RWPE1 (cell line): Measurements from ENCODE around the gene ARNT2.

Experiments
- CTCF ChIA-PET: fragments of 350-600 bp; sonication (Branson Sonifier 250); formaldehyde crosslinking; extraction: SDS; loops from one replicate; lab custom pipeline; 2021; lab: Yijun Ruan, JAX
- POLR2A ChIA-PET: fragments of 400-600 bp; formaldehyde crosslinking; extraction: SDS; loops from one replicate; lab custom pipeline; 2020; ENCODE audit warnings: antibody characterized with exemption; ENCODE audit not compliant: low non-redundant PET; lab: Yijun Ruan, JAX
- DNase-seq: peaks from one replicate; pipeline ENCODE4 v3.0.0; 2012; ENCODE audit warnings: low spot score
- H3K27ac ChIP-seq: fragments of 450-650 bp; 2 replicates; pipeline ENCODE4 v1.5.1; 2017
- TF ChIP-seq, protein P1 (sequence below): fragments of 450-650 bp; conservative IDR thresholded peaks from 2 replicates; pipeline ENCODE4 v1.5.1; 2017; ENCODE audit warnings: low read depth, mild to moderate bottlenecking

Gene ARNT2

GRCh38 chr15:80500021-80500420 is 95.8 kb downstream of the ARNT2 start:
- TF ChIP-seq, protein P1, sequence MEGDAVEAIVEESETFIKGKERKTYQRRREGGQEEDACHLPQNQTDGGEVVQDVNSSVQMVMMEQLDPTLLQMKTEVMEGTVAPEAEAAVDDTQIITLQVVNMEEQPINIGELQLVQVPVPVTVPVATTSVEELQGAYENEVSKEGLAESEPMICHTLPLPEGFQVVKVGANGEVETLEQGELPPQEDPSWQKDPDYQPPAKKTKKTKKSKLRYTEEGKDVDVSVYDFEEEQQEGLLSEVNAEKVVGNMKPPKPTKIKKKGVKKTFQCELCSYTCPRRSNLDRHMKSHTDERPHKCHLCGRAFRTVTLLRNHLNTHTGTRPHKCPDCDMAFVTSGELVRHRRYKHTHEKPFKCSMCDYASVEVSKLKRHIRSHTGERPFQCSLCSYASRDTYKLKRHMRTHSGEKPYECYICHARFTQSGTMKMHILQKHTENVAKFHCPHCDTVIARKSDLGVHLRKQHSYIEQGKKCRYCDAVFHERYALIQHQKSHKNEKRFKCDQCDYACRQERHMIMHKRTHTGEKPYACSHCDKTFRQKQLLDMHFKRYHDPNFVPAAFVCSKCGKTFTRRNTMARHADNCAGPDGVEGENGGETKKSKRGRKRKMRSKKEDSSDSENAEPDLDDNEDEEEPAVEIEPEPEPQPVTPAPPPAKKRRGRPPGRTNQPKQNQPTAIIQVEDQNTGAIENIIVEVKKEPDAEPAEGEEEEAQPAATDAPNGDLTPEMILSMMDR, result no peak
- no peak for DNase-seq
- CTCF ChIA-PET, result interaction anchor here (0.6 kb wide), 1 partner anchor 75 kb away, joined by 3 read pairs; no protein-coding TSS in a partner anchor
- POLR2A ChIA-PET, result no interaction called here
- no peak overlapping the region for H3K27ac ChIP-seq

GRCh38 chr15:80501476-80501875 is 97.3 kb downstream of the ARNT2 start:
- ChIA-PET POLR2A (no interaction called here), CTCF (no interaction called here)
- H3K27ac ChIP-seq, result no peak overlapping the region
- TF ChIP-seq, protein P1, result no peak
- no peak for DNase-seq

DNA sequence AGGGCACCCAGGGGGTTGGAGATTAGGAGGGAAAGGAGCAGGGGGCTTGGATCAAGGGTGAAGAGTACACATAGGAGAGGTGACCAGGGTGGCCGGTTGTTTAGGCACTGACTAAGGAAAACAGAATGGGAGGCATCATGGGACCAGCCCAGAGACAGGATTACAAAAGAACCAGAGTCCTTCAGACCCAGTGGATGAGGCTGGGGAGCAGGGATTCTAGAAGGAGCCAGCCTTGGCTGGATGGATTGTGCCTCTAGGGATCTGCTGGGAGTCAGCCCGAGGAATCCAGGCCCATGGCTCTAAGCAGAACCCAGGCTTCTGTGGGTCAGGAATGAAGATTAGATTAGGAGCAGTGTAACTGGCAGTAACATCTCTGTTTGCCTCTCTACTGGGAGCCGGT is 98.6 kb downstream of the ARNT2 start:
- POLR2A ChIA-PET, result no interaction called here
- DNase-seq, result no peak
- H3K27ac ChIP-seq, result no peak overlapping the region
- CTCF ChIA-PET, result interaction anchor here (0.6 kb wide), 1 partner anchor 152 kb away, joined by 3 read pairs; no protein-coding TSS in a partner anchor
- TF ChIP-seq, protein P1, result no peak

DNA sequence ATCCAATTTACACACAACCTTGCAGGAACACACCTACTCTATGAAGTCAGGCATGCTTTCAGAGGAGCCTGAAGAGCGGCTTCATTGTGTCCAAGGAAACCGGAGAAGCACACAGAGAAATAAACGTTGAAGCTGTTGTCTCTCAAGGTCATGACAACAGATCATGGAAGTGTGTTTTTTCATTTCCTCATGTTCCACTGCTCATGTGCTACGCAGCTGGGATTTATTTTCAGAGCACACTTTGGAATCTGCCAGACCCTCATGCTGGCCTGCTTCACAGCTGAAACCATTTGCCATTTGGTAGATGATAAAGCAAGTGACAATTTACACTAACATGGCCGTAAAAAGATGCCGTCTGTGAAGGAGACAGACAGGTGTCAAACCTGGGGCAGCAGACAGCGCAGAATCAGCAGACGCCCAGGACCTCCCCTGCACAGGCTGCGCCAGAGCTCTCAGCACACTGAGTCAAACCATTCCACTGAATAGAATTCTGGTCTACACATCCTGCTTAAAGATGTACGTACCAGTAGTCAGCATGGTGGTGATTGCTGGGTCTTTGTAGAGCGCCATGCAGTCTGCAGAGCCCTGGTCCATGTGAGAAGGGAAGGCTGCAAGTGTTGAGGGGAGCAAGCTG is 99.3 kb downstream of the ARNT2 start:
- POLR2A ChIA-PET, result interaction anchor here (0.6 kb wide), 1 partner anchor 89 kb away, joined by 3 read pairs; no protein-coding TSS in a partner anchor
- no peak overlapping the region for H3K27ac ChIP-seq
- no peak for DNase-seq
- TF ChIP-seq, protein P1, result no peak
- CTCF ChIA-PET, result no interaction called here

DNA sequence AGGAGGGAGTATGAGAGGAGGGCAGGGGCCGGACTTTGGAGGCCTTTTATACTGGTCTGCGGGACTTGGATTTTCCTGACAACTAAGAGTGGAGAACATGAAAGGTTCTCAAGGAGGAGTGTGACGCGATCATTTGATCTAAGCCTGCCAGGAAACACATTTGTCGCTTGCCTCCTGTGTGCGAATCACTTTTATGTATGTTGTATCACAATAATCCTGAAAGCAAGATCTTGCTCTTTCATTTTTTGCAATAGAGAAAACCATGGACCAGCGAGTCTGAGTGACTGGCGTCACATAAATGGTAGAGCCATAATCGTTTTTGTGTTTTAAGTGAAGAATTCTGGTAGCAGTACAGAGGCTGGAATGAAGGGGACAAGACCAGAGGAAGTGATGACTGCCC is 100.7 kb downstream of the ARNT2 start:
- H3K27ac ChIP-seq, result no peak overlapping the region
- TF ChIP-seq, protein P1, result no peak
- no peak for DNase-seq
- POLR2A ChIA-PET, result no interaction called here
- CTCF ChIA-PET, result no interaction called here

- TF ChIP-seq, protein P1, result no peak
- DNase-seq, result no peak
- ChIA-PET POLR2A (no interaction called here), CTCF (no interaction called here)
- no peak overlapping the region for H3K27ac ChIP-seq
Measured at GRCh38 chr15:80506286-80506893, 102.2 kb downstream of the ARNT2 start.
